Vagina (tissue), 2 donors: Measurements from ENCODE around the gene NFIB.

Source experiments
- POLR2A ChIP-seq, 2 donors: fragments of 450-650 bp; IDR thresholded peaks; one replicate each; pipeline ENCODE4 v1.6.1; 2017; ENCODE audit warnings: antibody characterized with exemption in 2 of 2, mild to moderate bottlenecking in 2 of 2, moderate library complexity in 2 of 2
- POLR2AphosphoS5 ChIP-seq, 2 donors: sonication (generic); formaldehyde crosslinking; IDR thresholded peaks; one replicate each; pipeline ENCODE4 v1.9.0; 2017; ENCODE audit warnings: antibody characterized with exemption in 2 of 2, mild to moderate bottlenecking in 2 of 2, low read depth in 1 of 2; ENCODE audit not compliant: insufficient read depth in 1 of 2
- TF ChIP-seq, protein P1 (sequence below), 3 experiments: fragments of 450-650 bp in 2 of 3; fragments of 200-600 bp in 1 of 3; sonication (generic) in 1 of 3; IDR thresholded peaks; one replicate each; pipeline ENCODE4 v1.5.1; 2017 to 2019; ENCODE audit warnings: antibody characterized with exemption in 3 of 3, mild to moderate bottlenecking in 2 of 3, moderate library complexity in 2 of 3

GRCh38 chr9:14300588-14300987 is 13.4 kb downstream of the NFIB start:
- TF ChIP-seq POLR2AphosphoS5 (IDR thresholded peaks at IDR 0.05; ENCODE audit: insufficient read depth in 1 of 2, low read depth in 1 of 2) (no peak), POLR2A (IDR thresholded peaks at IDR 0.05) (no peak)
- TF ChIP-seq, protein P1, sequence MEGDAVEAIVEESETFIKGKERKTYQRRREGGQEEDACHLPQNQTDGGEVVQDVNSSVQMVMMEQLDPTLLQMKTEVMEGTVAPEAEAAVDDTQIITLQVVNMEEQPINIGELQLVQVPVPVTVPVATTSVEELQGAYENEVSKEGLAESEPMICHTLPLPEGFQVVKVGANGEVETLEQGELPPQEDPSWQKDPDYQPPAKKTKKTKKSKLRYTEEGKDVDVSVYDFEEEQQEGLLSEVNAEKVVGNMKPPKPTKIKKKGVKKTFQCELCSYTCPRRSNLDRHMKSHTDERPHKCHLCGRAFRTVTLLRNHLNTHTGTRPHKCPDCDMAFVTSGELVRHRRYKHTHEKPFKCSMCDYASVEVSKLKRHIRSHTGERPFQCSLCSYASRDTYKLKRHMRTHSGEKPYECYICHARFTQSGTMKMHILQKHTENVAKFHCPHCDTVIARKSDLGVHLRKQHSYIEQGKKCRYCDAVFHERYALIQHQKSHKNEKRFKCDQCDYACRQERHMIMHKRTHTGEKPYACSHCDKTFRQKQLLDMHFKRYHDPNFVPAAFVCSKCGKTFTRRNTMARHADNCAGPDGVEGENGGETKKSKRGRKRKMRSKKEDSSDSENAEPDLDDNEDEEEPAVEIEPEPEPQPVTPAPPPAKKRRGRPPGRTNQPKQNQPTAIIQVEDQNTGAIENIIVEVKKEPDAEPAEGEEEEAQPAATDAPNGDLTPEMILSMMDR (IDR thresholded peaks at IDR 0.05) = no peak
